ENCODE data around the gene PDGFA.

Gene PDGFA

GRCh38 chr7:517774-518629 is 1.6 kb downstream of the PDGFA start:
- in situ Hi-C loops (cut with HindIII; ENCODE audit: low sequenced_read_pairs) = no loop called here

DNA sequence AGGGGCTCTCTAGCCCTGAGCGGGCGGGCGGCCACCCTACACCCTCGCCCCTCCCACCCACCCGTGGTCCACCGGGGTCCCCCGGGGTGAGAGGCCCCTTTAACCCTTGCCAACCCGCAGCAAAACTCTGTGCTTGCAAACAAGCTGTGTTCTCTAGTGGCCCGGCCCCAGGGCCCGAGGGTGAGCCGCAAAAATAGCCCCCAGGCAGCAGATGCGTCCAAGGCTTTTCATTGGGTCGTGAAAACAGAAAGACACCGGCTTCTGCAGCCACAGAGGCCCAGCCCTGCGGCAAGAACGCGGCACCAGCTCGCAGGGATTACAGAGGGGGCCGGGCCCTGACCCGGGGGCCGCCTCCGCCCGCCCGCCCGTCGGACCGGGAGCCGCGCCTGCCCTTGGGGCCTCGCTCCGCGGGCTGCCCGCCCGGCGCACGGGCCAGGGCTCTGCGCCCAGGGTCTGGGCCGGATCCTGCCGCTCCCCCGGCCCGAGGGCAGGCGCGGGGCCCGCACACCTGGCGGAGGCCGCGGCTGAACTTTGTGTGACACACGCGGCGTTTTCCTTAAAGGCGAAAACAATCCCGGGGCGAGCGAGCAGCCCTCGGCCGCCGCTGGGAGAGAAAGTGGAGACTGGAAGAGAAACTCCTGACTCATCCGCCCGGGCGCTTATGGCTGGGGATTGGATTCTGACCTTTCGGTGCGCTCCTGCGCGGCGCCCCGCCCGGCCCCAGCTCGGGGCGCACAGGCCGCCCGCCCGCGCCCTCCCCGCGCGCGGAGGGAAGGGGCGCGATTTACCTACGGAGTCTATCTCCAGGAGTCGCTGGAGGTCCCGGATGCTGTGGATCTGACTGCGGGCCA is 2.8 kb downstream of the PDGFA start:
- in situ Hi-C loops (cut with HindIII; ENCODE audit: low sequenced_read_pairs) = no loop called here

DNA sequence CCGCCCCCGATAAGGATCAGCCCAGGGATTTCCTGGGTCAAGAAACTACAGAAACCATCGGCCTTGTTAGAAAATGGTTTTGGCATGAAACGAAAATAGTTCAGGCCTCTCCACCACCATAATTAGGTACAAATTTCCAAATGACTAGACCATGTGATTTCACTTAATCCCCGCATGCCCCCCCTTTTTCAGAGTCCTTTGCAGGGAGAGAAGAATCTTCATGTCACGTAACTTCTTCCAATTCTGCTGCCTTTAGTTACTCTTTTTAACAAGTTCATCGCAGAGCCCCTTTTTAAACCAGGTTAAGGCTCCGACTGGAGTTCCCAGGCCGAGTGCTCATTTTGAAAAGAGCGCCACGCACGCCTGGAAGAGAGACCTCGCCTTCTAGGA is 3.4 kb downstream of the PDGFA start:
- in situ Hi-C loops (cut with HindIII; ENCODE audit: low sequenced_read_pairs) = no loop called here

- in situ Hi-C loops (cut with HindIII; ENCODE audit: low sequenced_read_pairs) = no loop called here
Measured at GRCh38 chr7:515628-516027, 4.0 kb downstream of the PDGFA start.

DNA sequence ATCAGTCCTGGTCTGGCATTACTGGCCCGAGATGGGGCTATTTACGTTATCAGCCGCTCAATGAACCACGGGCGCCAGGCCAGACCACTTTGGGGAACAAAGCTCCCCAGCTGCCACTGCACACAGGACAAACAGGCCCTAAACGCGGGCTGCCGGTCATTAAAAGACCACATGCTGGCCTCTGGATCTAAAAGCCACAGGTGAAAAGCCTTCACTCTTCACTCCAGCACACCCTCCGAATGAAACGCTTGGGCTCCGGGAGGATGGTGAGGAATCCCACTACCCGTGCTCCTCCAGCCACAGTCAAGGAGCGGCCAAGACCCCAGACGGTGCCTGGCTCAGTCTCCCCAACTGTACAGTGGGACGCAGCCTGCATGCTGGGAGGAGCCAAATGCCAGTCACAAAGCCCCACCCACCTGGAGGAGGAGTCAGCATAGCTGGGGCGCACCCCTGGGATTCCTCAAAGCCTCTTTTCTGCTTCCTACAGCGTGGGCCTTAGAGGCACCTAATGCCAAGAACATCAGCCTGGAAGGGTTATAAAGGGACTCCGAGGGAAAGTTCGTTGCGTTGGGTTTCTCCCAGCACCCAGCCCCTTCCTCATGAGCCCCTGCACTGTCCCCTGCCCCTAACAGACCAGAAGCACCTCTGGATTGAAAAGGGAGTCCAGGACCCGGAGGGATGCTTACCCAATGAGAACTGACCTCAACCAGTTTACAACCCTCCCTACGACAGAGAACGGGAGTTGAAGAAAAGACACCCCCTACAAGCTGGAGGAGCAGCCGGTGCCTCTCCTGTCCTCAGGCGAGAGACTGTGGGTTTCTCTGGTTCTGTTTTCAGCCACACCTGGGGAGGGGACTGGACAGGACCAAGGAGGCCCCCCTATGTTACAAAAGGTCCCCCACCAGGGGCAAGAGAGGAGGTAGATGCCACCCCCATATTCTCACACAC is 4.7 kb downstream of the PDGFA start:
- in situ Hi-C loops (cut with HindIII; ENCODE audit: low sequenced_read_pairs) = no loop called here

DNA sequence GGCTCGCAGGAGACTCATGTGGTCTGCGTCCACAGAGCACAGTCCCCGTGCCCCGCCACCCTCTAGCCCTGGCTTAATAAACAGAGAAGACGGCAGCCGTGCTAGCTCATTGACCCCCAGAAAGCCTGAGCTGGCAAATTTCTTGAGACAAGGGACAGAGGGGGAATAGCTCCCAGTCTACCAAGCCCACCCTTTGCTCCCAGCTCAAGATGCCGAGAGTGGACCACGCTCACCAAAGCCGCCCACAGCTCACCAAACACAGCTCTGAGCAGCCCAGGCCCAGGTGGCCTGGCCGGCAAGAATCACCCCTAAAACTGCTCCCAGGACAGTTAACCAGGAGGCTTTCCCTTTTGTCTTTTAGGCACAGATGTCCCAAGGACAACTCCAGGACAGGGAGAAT is 5.4 kb downstream of the PDGFA start:
- in situ Hi-C loops (cut with HindIII; ENCODE audit: low sequenced_read_pairs) = no loop called here

- in situ Hi-C loops (cut with HindIII; ENCODE audit: low sequenced_read_pairs) = no loop called here
Measured at GRCh38 chr7:513521-514166, 6.0 kb downstream of the PDGFA start.

- in situ Hi-C loops (cut with HindIII; ENCODE audit: low sequenced_read_pairs) = no loop called here
Measured at GRCh38 chr7:512541-513311, 6.9 kb downstream of the PDGFA start.

GRCh38 chr7:512146-512510 is 7.5 kb downstream of the PDGFA start:
- in situ Hi-C loops (cut with HindIII; ENCODE audit: low sequenced_read_pairs) = no loop called here

- in situ Hi-C loops (cut with HindIII; ENCODE audit: low sequenced_read_pairs) = no loop called here
Measured at GRCh38 chr7:511476-512145, 8.0 kb downstream of the PDGFA start.

DNA sequence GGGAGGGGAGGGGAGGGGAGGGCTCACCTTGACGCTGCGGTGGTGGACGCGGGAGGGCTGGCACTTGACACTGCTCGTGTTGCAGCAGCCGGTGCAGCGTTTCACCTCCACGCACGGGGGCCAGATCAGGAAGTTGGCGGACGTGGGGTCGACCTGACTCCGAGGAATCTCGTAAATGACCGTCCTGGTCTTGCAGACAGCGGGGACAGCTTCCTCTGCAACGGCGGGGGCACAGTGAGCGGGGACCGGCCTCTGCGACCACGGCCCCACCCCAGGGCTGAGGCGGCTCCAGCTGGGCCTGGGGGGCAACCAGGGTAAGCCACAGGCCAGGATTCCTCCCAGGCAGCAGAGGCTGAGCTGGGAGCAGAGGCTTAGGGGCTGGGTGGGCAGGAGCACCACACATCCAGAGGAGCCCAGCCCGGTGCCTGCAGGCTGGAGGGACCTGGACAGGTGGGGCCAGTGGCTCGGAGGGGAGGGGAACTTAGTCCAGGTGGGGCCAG is 8.8 kb downstream of the PDGFA start:
- in situ Hi-C loops (cut with HindIII; ENCODE audit: low sequenced_read_pairs) = no loop called here

DNA sequence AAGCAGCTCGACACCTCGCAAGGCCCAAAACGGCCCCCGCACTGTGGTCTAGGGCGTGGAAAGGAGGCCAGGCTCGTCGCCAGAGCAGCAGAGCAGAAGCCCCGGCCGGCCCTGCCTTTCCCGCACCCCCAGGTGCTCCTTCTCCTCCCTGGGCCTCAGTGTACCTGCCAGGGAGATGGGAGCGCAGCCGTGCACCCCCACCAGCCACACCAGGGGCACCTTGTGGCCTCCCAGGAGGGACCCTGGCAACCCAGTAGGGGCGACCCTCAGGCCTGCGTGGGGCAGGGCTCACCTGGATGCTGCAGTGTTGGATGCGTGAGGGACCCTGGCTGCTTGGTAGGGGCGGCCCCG is 9.5 kb downstream of the PDGFA start:
- in situ Hi-C loops (cut with HindIII; ENCODE audit: low sequenced_read_pairs) = no loop called here

DNA sequence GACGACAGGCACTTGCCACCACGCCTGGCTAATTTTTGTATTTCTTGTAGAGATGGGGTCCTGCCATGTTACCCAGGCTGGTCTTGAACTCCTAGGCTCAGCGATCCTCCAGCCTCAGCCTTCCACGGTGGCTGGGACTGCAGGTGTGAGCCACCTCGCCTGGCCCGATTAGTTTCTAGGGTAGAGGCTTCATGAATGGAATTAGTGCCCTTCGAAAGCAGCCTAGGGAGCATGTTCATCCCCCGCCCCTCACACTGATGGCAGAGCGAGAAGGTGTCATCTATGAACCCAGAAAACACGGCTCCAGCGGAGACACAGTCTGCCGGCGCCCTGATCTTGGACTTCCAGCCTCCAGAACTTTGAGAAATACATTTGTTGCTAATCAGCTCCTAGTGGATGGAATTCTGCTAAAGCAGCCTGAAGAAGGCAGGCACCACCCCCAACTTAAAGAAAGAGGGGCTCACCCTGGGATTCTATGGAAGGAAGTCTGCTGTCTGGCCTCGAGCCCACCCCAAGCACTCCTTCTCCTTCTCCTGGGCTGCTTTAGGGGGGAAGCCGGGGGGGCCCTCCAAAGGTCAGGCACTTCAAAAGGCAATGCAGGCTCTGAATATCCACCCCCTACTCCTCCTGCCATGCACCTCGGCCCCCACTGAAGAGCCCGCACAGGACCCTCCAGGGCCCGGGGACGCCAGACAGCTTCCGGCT is 10.1 kb downstream of the PDGFA start:
- in situ Hi-C loops (cut with HindIII; ENCODE audit: low sequenced_read_pairs) = no loop called here

DNA sequence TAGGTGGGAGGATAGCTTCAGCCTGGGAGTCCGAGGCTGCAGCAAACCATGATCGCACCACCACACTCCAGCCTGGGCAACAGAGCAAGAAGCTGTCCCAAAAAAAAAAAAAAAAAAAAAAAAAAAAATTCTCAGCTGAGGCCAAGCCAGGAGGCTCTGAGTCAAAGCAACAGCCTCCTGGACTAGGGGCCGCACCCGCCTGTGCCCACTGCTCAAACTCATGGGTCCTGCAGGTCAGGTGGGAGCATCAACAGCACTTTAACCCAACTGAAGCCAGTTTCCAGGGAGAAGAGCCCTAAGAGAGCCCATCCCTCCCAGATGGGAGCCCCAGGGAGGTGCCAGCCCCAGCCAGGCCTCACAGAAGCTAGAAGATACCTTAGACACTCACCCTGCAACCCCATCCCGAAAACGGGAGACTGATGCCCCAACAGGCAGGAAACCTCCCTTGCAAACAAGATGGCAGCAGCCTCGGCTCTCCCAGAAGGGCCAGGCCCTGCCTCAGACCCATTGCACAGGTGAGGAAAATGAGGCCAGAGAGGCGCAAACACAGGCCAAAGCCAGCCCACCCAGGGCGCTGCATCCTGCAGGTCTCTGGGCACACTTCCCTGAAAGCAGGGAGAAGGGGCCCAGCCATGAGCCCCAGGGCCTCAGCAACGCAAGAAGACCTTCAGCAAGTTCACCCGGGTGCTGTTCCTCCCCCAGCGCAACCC is 11.0 kb downstream of the PDGFA start:
- in situ Hi-C loops (cut with HindIII; ENCODE audit: low sequenced_read_pairs) = no loop called here

DNA sequence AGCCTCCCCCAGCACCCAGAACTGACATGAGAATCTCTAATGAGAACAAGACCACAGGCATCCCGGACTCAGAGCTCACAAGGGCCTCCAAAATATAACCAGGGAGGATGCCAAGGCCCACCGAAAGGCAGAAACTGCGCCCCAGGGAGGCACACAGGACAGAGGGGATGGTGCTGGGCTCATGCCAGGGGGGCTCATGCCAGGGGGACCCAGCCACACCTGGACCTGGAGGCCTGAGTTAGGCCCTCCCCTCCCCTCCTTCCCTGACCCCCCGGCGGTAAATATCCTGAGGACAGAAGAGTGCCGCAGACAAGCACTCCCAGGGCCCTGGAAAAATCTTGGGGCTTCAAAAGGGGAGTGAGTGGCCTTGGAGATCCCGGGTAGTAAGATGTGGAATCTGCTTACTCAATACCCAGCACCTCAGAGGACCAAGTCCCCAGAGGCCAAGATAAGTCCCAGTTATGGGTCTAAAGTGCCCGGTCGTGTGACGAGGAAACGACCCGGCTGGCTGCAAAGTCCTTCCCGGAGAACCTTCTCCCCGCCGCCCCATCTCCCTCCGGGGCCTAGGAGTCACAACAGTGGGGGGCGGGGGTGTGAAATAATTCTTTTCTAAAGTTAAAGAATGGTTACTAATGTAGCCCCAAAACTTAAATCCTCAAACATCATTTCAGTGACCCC is 11.9 kb downstream of the PDGFA start:
- in situ Hi-C loops (cut with HindIII; ENCODE audit: low sequenced_read_pairs) = no loop called here

GRCh38 chr7:506921-507622 is 12.6 kb downstream of the PDGFA start:
- in situ Hi-C loops (cut with HindIII; ENCODE audit: low sequenced_read_pairs) = no loop called here

DNA sequence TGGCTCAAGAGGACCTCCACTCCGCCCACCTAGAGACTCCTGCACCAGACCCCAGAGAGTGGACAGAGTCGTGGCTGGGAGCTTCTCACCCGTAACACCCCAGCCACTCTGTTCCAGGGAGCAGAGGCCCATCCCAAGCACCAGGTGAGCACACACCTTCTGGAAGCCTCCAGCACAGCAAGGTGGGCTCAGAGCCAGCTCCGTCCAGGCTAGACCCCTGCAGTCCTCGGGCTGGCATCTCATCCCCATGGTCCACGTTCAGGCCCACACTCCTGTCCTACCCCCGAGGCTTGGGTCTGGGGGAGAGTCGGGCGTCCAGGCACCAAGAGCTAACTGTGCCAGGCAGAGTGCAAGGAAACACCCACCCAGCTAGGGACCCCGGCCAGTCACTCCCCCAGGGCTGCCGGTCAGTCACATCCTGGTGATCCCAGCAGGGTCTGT is 13.2 kb downstream of the PDGFA start:
- in situ Hi-C loops (cut with HindIII; ENCODE audit: low sequenced_read_pairs) = no loop called here

Data from DLD1 (cell line).